DMS114 treated with DMSO at 0.1 percent for 48 hours (cell line): Measurements from ENCODE around the gene RLF.
"Not testable (repeated sequence)": the region's sequence is repeated elsewhere in the genome, so short reads cannot be mapped to it uniquely, and the experiment has no call there.

ENCODE experiments used
- DNase-seq: peaks from one replicate; lab custom pipeline; 2025; ENCODE audit not compliant: unreplicated experiment; lab: John Stamatoyannopoulos, UW

The RLF gene

GRCh38 chr1:40162753-40163441 is 1.7 kb downstream of the RLF start:
- DNase-seq, result no peak

DNA sequence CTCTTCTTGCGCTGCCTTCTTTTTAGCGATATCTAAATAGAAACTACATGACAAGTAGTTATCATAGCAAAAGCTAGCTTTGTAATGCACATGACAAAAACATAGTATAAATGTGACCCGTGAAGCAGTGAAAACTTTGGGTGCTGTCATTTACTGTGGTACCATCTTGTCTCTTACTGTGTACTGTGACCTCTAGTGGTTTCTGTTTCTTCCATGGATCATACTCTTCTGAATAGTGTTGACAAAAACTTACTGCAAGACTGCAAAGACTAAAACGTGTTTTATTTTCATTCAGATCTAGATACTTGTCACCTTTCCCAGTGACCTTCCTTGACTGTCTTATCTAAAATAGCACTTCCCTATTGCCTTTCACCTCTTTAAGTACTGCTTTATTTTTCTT is 6.1 kb downstream of the RLF start:
- DNase-seq, result no peak

DNA sequence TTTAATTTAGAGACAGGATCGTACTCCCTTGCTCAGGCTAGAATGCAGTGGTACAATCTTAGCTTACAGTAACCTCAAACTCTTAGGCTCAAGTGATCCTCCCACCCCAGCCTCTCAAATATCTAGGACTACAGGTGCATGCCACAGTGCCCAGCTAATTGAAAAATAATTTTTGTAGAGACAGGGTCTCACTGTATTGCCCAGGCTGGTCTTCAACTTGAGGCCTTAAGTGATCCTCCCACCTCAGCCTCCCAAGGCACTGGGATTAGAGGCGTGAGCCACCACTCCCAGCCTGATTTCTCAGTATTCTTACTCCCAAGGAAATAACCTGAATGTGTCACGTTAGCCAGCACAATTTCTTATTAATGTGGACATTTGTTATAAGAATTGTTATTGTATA is 9.8 kb downstream of the RLF start:
- DNase-seq, result no peak

DNA sequence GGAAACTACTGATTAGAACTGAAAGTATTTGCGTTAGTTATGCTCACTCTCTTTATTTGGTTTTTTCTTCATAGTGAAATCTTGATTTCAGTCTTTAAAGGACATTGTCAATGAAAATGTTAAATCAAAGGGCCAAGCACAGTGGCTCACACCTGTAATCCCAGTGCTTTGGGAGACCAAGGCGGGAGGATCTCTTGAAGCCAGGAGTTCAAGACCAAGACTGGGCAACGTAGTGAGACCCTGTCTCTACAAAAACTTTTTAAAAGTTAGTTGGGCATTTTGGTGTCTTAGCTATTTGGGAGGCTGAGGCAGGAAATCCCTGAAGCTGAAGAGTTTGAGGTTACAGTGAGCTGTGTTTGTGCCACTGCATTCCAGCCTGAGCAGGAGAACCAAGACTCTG is 13.6 kb downstream of the RLF start:
- DNase-seq, result no peak

- DNase-seq, result not testable (repeated sequence)
Measured at GRCh38 chr1:40176989-40177388, 15.8 kb downstream of the RLF start.

- DNase-seq, result no peak
Measured at GRCh38 chr1:40178200-40178599, 17.0 kb downstream of the RLF start.

DNA sequence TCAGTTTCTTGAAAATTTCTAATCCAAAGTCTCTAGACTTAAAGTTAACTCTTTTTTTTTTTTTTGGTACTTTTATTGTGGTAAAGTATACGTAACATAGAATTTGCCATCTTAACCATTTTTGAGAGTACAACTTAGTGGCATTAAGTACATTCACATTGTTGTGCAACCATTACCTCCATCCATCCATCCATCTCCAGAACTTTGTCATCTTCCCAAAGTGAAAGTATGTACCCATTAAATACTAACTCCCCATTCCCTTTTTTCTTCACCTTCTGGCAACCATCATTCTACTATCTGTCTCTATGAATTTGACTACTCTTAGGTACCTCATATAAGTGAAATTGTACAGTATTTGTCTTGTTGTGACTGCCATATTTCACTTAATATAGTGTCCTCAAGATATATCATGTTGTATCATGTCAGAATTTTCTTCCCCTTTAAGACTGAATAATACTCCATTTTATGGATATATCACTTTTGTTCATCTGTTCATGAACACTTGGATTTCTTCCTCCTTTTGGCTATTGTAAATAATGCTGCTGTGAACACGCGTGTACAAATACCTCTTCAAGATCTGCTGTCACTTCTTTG is 18.4 kb downstream of the RLF start:
- DNase-seq, result no peak

GRCh38 chr1:40183055-40183710 is 22.0 kb downstream of the RLF start:
- DNase-seq, result peak; percentile 44

DNA sequence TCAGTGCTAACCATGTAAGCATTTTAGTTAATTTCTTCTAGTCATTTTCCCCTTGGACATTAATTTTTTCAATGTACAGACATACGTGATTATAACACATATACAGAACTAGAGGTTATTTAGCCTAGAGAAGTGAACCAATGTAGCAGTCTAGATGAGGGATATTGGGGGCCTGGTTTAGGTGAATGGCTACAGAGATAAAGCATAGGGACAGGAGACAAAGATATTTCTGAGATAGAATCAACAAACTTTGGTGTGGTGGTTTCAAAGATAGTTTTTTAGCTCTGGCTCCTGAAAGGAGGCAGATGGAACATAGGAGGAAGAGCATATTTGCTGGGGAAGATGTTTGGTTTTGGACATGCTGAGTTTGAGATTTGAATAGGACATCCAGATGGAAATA is 23.0 kb downstream of the RLF start:
- DNase-seq, result no peak

DNA sequence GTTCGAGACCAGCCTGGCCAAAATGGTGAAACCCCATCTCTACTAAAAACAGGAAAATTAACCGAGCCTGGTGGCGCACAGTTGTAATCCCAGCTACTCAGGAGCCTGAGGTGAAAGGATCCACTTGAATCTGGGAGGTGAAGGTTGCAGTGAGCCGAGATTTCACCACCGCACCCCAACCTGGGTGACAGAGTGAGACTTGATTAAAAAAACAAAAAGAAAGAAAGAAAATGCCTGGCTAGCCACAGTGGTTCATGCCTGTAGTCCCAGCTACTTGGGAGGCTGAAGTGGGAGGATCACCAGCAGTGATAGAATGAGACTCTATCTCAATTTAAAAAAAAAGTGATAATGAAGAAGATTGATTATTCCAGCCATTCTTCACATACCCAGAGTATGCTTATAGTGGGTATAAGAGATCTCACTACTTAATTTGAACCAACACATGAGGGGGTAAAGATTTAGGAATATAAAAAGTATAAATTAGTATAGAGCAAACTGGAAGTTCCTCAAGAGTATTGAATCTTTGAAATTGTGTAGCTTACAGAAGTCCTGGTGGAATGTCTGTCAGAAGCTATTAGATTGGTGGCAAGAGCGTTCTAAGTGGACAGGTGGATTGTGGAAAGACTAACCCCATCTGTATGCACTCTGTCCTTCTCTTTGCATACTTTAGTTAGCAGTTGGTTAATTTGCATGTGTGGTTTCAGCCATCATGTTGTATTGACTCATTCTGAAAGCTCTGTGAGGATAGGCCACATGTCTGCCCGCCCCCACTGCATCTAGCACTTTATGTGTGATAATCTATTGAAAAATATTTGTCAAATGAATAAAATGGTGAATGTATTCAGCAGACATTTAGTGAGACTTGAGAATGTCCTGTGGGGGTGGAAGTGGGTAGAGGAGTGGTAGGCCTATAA is 25.0 kb downstream of the RLF start:
- no peak for DNase-seq

DNA sequence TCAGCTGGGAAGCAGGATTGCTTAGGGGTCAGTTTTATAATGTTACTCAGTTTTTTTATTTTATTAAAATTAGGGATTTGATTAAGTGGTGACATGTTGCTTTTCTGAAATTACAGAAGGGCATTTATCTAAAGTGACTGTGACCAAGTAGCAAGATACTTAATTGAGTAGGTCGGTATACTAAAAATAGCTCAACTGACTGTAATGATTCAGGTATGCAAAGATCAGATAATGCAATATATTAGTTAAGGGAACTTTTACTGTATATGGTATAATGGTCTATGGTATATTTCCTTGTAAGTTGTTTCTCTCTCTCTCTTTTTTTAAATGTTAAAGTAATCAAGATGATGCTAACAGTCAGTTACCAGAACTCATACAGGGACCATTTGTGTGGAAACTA is 26.2 kb downstream of the RLF start:
- DNase-seq, result no peak

DNA sequence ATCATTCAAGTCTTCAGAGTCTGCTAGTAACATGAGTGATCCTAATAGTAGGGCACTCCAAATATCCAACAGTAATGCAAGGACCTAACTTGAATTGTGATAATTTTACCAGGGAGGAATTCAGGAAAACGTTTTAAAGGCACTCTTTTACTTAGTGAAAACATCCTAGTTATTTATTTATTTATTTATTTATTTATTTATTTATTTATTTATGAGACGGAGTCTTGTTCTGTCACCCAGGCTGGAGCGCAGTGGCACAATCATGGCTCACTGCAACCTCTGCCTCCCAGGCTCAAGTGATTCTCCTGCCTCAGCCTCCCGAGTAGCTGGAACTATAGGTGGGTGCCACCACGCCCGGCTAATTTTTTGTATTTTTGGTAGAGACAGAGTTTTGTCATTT is 33.5 kb downstream of the RLF start:
- DNase-seq, result not testable (repeated sequence)

DNA sequence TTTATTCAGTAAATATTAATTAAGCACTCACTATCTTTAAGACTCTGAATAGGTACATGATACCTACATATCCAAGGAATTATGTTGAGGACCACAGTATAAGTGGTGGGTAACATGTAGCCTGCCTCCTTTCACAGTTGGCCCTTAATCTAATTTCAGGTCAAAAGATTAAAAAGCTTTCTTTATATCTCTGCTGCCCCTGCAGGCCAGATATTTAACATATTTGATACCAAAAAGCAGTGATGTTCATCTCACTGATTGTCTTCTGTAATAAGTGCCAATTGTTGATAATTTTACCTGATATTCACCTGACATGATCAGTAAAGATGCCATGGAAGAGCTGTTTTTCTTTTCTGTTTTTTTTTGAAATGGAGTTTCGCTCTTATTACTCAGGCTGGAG is 36.5 kb downstream of the RLF start:
- no peak for DNase-seq

- DNase-seq, result no peak
Measured at GRCh38 chr1:40199126-40199525, 37.9 kb downstream of the RLF start.

DNA sequence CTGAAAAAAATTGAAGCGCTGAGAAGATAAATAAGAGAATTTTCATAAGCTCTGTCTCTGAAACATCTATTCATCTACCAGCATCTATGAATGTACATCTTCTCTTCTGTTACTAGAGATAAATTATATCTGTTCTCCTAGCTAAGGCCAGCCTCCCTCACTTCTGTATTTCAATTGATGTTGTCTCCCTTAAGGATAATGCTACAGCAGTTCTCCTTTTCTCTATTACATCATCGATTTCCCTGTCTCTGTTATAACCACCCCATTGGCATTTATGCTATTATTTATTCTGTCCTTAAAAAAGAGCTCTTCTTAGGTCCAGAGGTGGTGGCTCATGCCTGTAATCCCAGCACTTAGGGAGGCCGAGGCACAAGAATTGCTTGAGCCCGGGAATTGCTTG is 43.7 kb downstream of the RLF start:
- no peak for DNase-seq

GRCh38 chr1:40210511-40211204 is 49.5 kb downstream of the RLF start:
- DNase-seq, result no peak

DNA sequence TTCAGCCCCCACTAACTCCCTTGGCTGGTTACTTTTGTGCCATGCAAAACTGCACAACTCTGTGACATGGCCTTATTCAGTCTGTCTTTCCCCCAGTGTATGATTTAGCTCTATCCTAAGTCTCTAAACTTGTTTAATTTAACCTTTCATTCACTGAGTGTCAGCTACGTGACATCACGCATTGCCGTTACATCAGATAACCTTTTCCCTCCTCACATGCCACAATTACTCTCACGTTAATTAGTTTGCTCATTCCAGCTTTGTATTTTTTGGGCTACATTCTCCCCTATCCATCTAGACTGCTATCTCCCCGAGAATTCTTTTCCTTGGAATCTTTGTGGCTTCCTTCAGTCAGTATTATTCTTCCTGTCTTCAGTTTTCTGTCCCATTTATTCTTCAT is 57.1 kb downstream of the RLF start:
- no peak for DNase-seq

DNA sequence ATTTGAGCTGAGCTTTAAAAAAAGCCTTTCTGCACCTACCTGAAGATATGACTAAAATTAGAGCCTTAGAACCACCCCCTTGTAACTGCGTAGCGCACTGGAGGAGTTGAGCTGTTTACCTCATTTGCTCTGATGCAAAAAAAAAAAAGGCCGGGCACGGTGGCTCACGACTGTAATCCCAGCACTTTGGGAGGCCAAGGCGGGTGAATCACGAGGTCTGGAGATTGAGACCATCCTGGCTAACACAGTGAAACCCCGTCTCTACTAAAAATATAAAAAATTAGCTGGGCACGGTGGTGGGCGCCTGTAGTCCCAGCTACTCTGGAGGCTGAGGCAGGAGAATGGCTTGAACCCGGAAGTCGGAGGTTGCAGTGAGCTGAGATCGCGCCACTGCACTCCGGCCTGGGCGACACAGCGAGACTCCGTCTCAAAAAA is 60.3 kb downstream of the RLF start:
- not testable (repeated sequence) for DNase-seq

GRCh38 chr1:40221977-40222772 is 61.0 kb downstream of the RLF start:
- DNase-seq, result no peak

DNA sequence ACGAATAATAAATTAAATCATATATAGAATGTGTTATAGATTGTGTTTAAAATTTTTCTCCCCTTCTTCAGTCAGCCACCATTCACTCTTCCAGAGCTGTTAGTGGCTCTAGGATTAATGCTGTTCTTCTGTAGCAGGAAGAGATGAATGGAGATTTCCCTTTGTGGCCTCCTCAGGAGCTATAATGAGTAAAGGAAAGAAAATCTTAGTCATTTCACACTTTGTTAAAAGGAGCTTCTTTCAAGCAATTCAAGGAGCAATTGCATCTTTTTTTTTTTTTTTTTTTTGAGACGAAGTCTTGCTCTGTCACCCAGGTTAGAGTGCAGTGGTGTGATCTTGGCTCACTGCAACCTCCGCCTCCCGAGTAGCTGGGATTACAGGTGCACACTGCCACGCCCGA is 62.9 kb downstream of the RLF start:
- no peak for DNase-seq
